Measurements from ENCODE around the gene ANKRD17. TPM values are rescaled to one million over a fixed set of nuclear protein-coding genes. Genes with fewer than 3 reads are reported as not detected.

Gene ANKRD17
- total and polyA plus RNA-seq, 9 of the 15 experiments (the other 6 are each of a cell fraction or from before 2014, with no cell fraction given) = 25.5 to 86.9 (median 52.2) TPM

- TF ChIP-seq CHD1 (IDR thresholded peaks at IDR 0.05; ENCODE audit: low read length) (peak; percentile 84), HNRNPL (IDR thresholded peaks at IDR 0.05; ENCODE audit: low read depth, low read length) (peak; percentile 94), CLOCK (CRISPR knock-in tag; IDR thresholded peaks at IDR 0.05; ENCODE audit: borderline replicate concordance) (no peak), ARID3A (IDR thresholded peaks at IDR 0.05; ENCODE audit: borderline replicate concordance, low read depth, low read length) (no peak), NFIX (CRISPR knock-in tag; IDR thresholded peaks at IDR 0.05; ENCODE audit: low read depth) (no peak), ZNF134 (CRISPR knock-in tag; conservative IDR thresholded peaks at IDR 0.05) (peak; percentile 52; the same call in 1 of the 2 replicates), ZNF41 (CRISPR knock-in tag; conservative IDR thresholded peaks at IDR 0.05) (no peak), MCM3 (IDR thresholded peaks at IDR 0.05) (no peak), MAFK (IDR thresholded peaks at IDR 0.05; ENCODE audit: low read length) (no peak), ZNF23 (CRISPR knock-in tag; IDR thresholded peaks at IDR 0.05) (no peak), PYGO2 (tag; IDR thresholded peaks at IDR 0.05) (no peak), CBX1 (IDR thresholded peaks at IDR 0.05; ENCODE audit: low read depth) (peak; percentile 85; the same call in 1 of the 2 replicates), ATF7 (IDR thresholded peaks at IDR 0.05) (peak; percentile 99), YBX1 (IDR thresholded peaks at IDR 0.05) (no peak), HDAC6 (IDR thresholded peaks at IDR 0.05; ENCODE audit: low read depth, low read length) (0 out of 2 replicates have a peak, but pooled peaks have one; percentile 6), ELK3 (CRISPR knock-in tag; IDR thresholded peaks at IDR 0.05) (no peak), ZNF589 (CRISPR knock-in tag; IDR thresholded peaks at IDR 0.05; ENCODE audit: low read depth) (no peak), MYBL2 (IDR thresholded peaks at IDR 0.05; ENCODE audit: low read depth) (no peak), MYBL2 (CRISPR knock-in tag; IDR thresholded peaks at IDR 0.05; ENCODE audit: borderline replicate concordance) (no peak), NFRKB (IDR thresholded peaks at IDR 0.05; ENCODE audit: low read depth) (no peak; the same call in 1 of the 2 replicates), ZNF408 (CRISPR knock-in tag; IDR thresholded peaks at IDR 0.05; ENCODE audit: low read depth) (no peak), PHF8 (IDR thresholded peaks at IDR 0.05; ENCODE audit: borderline replicate concordance, low read length) (peak; percentile 98), ZFX (CRISPR knock-in tag; IDR thresholded peaks at IDR 0.05) (peak; percentile 100), MYNN (IDR thresholded peaks at IDR 0.05) (peak; percentile 4; the same call in 1 of the 2 replicates), MYNN (CRISPR knock-in tag; IDR thresholded peaks at IDR 0.05) (no peak), TEAD2 (tag; IDR thresholded peaks at IDR 0.05) (no peak)
Measured at GRCh38 chr4:73069338-73070073, 189.1 kb downstream of the ANKRD17 start, which contains the start of gene COX18 (continued).
